T-helper 2 cell (primary cell): ENCODE results near the gene CLDN9.

Experiments
- DNase-seq, 5 experiments: peaks; one replicate each; pipeline versions ENCODE4 v3.0.0 to v3.0.0-alpha.2; 2012 to 2022

The CLDN9 gene

GRCh38 chr16:2996298-2996697 is 16.4 kb upstream of the CLDN9 start:
- no peak for DNase-seq

- DNase-seq: no peak
Measured at GRCh38 chr16:2999929-3000328, 12.8 kb upstream of the CLDN9 start.

GRCh38 chr16:3000540-3000939 is 12.2 kb upstream of the CLDN9 start:
- no peak for DNase-seq

- no peak for DNase-seq
Measured at GRCh38 chr16:3001316-3001715, 11.4 kb upstream of the CLDN9 start.

GRCh38 chr16:3003582-3004270 is 9.0 kb upstream of the CLDN9 start:
- peak; percentile 87 to 99 (median 95) for DNase-seq

- DNase-seq: peak in 1 of 5 experiments; percentile 40
Measured at GRCh38 chr16:3004319-3004718, 8.4 kb upstream of the CLDN9 start.

GRCh38 chr16:3004781-3005284 is 7.9 kb upstream of the CLDN9 start:
- no peak for DNase-seq

GRCh38 chr16:3007059-3007956 is 5.4 kb upstream of the CLDN9 start:
- DNase-seq: no peak

GRCh38 chr16:3007957-3008689 is 4.6 kb upstream of the CLDN9 start:
- peak in 1 of 5 experiments; percentile 38 for DNase-seq

- no peak for DNase-seq
Measured at GRCh38 chr16:3008690-3009037, 4.1 kb upstream of the CLDN9 start.

- DNase-seq: no peak
Measured at GRCh38 chr16:3009568-3010390, 2.9 kb upstream of the CLDN9 start.

- no peak for DNase-seq
Measured at GRCh38 chr16:3010510-3010909, 2.2 kb upstream of the CLDN9 start.

- DNase-seq: no peak
Measured at GRCh38 chr16:3012246-3012645, 477 bp upstream of the CLDN9 start.

- no peak for DNase-seq
Measured at GRCh38 chr16:3013491-3013951, 798 bp downstream of the CLDN9 start.

GRCh38 chr16:3013998-3014690 is 1.4 kb downstream of the CLDN9 start:
- DNase-seq: no peak

GRCh38 chr16:3014971-3015370 is 2.2 kb downstream of the CLDN9 start:
- DNase-seq: no peak

- DNase-seq: no peak
Measured at GRCh38 chr16:3015865-3016521, 3.3 kb downstream of the CLDN9 start.

- DNase-seq: no peak
Measured at GRCh38 chr16:3017344-3017743, 4.6 kb downstream of the CLDN9 start.

GRCh38 chr16:3017794-3018506 is 5.2 kb downstream of the CLDN9 start, which contains the start of gene CLDN6:
TSS of gene CLDN6 (minus strand) at chr16:3018183. CDS start at chr16:3016021, 2,162 bp downstream.
- DNase-seq: no peak

GRCh38 chr16:3019594-3020246 is 7.0 kb downstream of the CLDN9 start:
- no peak for DNase-seq
